ENCODE data around the gene OR2T2. TPM values are rescaled to one million over a fixed set of nuclear protein-coding genes. Genes with fewer than 3 reads are reported as not detected.
"Not testable (repeated sequence)": the region's sequence is repeated elsewhere in the genome, so short reads cannot be mapped to it uniquely, and the experiment has no call there.

OR2T2 gene
- total and polyA plus RNA-seq, 2 experiments from 2014 or later: not detected

GRCh38 chr1:248488289-248488688 lies 42.9 kb downstream of the OR2T2 start, which contains the start of gene OR2T5:
TSS of gene OR2T5 (plus strand) at chr1:248488589. CDS start at chr1:248488589, 0 bp downstream.
- not testable (repeated sequence) for H3K4me3 Mint-ChIP-seq; H3K4me1 ChIP-seq (ENCODE audit: insufficient read depth); H4K20me1 ChIP-seq (replicated peaks; ENCODE audit: insufficient read depth); H3K9me3 Mint-ChIP-seq; H3F3A ChIP-seq (replicated peaks; ENCODE audit: low read depth); H3K36me3 Mint-ChIP-seq (ENCODE audit: low read depth); H3K4me3 ChIP-seq; H3K4me1 Mint-ChIP-seq; DNase-seq (ENCODE audit: low spot score); H3K27me3 Mint-ChIP-seq (ENCODE audit: insufficient read depth, low read depth, poor library complexity); H3K9me2 ChIP-seq (ENCODE audit: insufficient read depth); H3K36me3 ChIP-seq (ENCODE audit: insufficient read depth); ATAC-seq; H2AFZ ChIP-seq; H3K79me2 ChIP-seq (replicated peaks; ENCODE audit: insufficient read depth); H3K27ac ChIP-seq (ENCODE audit: low read depth); H3K4me2 ChIP-seq; H3K27ac Mint-ChIP-seq; H3K27me3 ChIP-seq (ENCODE audit: insufficient read depth)

GRCh38 chr1:248496661-248497060 lies 51.2 kb downstream of the OR2T2 start:
- H3K9me3 Mint-ChIP-seq: peaks cover 31% of the 10 kb centered on the region
- not testable (repeated sequence) for H3K4me2 ChIP-seq; H3K4me3 Mint-ChIP-seq; H4K20me1 ChIP-seq (replicated peaks; ENCODE audit: insufficient read depth); DNase-seq (ENCODE audit: low spot score); H2AFZ ChIP-seq; ATAC-seq; H3K36me3 Mint-ChIP-seq (ENCODE audit: low read depth); H3K4me1 ChIP-seq (ENCODE audit: insufficient read depth); H3K4me3 ChIP-seq; H3F3A ChIP-seq (replicated peaks; ENCODE audit: low read depth); H3K27ac Mint-ChIP-seq; H3K36me3 ChIP-seq (ENCODE audit: insufficient read depth); H3K79me2 ChIP-seq (replicated peaks; ENCODE audit: insufficient read depth); H3K4me1 Mint-ChIP-seq; H3K27me3 ChIP-seq (ENCODE audit: insufficient read depth); H3K9me2 ChIP-seq (ENCODE audit: insufficient read depth); H3K27ac ChIP-seq (ENCODE audit: low read depth); H3K27me3 Mint-ChIP-seq (ENCODE audit: insufficient read depth, low read depth, poor library complexity)

- not testable (repeated sequence) for DNase-seq (ENCODE audit: low spot score); H3K27ac Mint-ChIP-seq; H3K36me3 Mint-ChIP-seq (ENCODE audit: low read depth); H3K79me2 ChIP-seq (replicated peaks; ENCODE audit: insufficient read depth); H3K4me3 Mint-ChIP-seq; H3K27me3 ChIP-seq (ENCODE audit: insufficient read depth); ATAC-seq; H3K27me3 Mint-ChIP-seq (ENCODE audit: insufficient read depth, low read depth, poor library complexity); H3K4me1 Mint-ChIP-seq; H3F3A ChIP-seq (replicated peaks; ENCODE audit: low read depth); H3K4me1 ChIP-seq (ENCODE audit: insufficient read depth); H3K36me3 ChIP-seq (ENCODE audit: insufficient read depth); H3K4me3 ChIP-seq; H3K9me2 ChIP-seq (ENCODE audit: insufficient read depth); H4K20me1 ChIP-seq (replicated peaks; ENCODE audit: insufficient read depth); H3K27ac ChIP-seq (ENCODE audit: low read depth); H3K4me2 ChIP-seq; H2AFZ ChIP-seq
- peaks cover 23% of the 10 kb centered on the region for H3K9me3 Mint-ChIP-seq
Measured at GRCh38 chr1:248500305-248501035, 55.0 kb downstream of the OR2T2 start.

Other genes with a start within 250 kb of the OR2T2 start
- gene OR2M3, start 248.4 kb upstream of the OR2T2 start, total RNA-seq (2014; rRNA removed; shearing (Covaris generic)): not detected in 2 replicates
- gene OR2M3, start 248.4 kb upstream of the OR2T2 start, polyA plus RNA-seq (2016; fragmentation: Nextera tagmentation; extraction: Ambion mirVana): not detected in 2 replicates
- gene OR2M4, start 214.2 kb upstream of the OR2T2 start, total RNA-seq (2014; rRNA removed; shearing (Covaris generic)): not detected in 2 replicates
- not detected in 2 replicates for gene OR2M4, start 214.2 kb upstream of the OR2T2 start, polyA plus RNA-seq (2016; fragmentation: Nextera tagmentation; extraction: Ambion mirVana)
- gene OR2T33, start 167.7 kb upstream of the OR2T2 start, total RNA-seq (2014; rRNA removed; shearing (Covaris generic)): 0.28 TPM in 1 of 2 replicates, not detected in the other
- 0.32 TPM in 1 of 2 replicates, not detected in the other for gene OR2T33, start 167.7 kb upstream of the OR2T2 start, polyA plus RNA-seq (2016; fragmentation: Nextera tagmentation; extraction: Ambion mirVana)
- not detected in 2 replicates for gene OR2T12, start 142.2 kb upstream of the OR2T2 start, total RNA-seq (2014; rRNA removed; shearing (Covaris generic))
- not detected in 2 replicates for gene OR2T12, start 142.2 kb upstream of the OR2T2 start, polyA plus RNA-seq (2016; fragmentation: Nextera tagmentation; extraction: Ambion mirVana)
- not detected in 2 replicates for gene OR2M7, start 121.1 kb upstream of the OR2T2 start, total RNA-seq (2014; rRNA removed; shearing (Covaris generic))
- not detected in 2 replicates for gene OR2M7, start 121.1 kb upstream of the OR2T2 start, polyA plus RNA-seq (2016; fragmentation: Nextera tagmentation; extraction: Ambion mirVana)
- not detected in 2 replicates for gene OR14C36, start 96.9 kb upstream of the OR2T2 start, total RNA-seq (2014; rRNA removed; shearing (Covaris generic))
- not detected in 2 replicates for gene OR14C36, start 96.9 kb upstream of the OR2T2 start, polyA plus RNA-seq (2016; fragmentation: Nextera tagmentation; extraction: Ambion mirVana)
- gene OR2T4, start 84.0 kb upstream of the OR2T2 start, total RNA-seq (2014; rRNA removed; shearing (Covaris generic)): not detected in 2 replicates
- gene OR2T4, start 84.0 kb upstream of the OR2T2 start, polyA plus RNA-seq (2016; fragmentation: Nextera tagmentation; extraction: Ambion mirVana): not detected in 2 replicates
- gene OR2T6, start 69.9 kb upstream of the OR2T2 start, total RNA-seq (2014; rRNA removed; shearing (Covaris generic)): not detected in 2 replicates
- not detected in 2 replicates for gene OR2T6, start 69.9 kb upstream of the OR2T2 start, polyA plus RNA-seq (2016; fragmentation: Nextera tagmentation; extraction: Ambion mirVana)
- not detected in 2 replicates for gene OR2T1, start 42.6 kb upstream of the OR2T2 start, total RNA-seq (2014; rRNA removed; shearing (Covaris generic))
- gene OR2T1, start 42.6 kb upstream of the OR2T2 start, polyA plus RNA-seq (2016; fragmentation: Nextera tagmentation; extraction: Ambion mirVana): not detected in 2 replicates
- not detected in 2 replicates for gene OR2T3, start 27.7 kb downstream of the OR2T2 start, total RNA-seq (2014; rRNA removed; shearing (Covaris generic))
- not detected in 2 replicates for gene OR2T3, start 27.7 kb downstream of the OR2T2 start, polyA plus RNA-seq (2016; fragmentation: Nextera tagmentation; extraction: Ambion mirVana)
- not detected in 2 replicates for gene OR2T5, start 43.0 kb downstream of the OR2T2 start, total RNA-seq (2014; rRNA removed; shearing (Covaris generic))
- gene OR2T5, start 43.0 kb downstream of the OR2T2 start, polyA plus RNA-seq (2016; fragmentation: Nextera tagmentation; extraction: Ambion mirVana): not detected in 2 replicates
- not detected in 2 replicates for gene OR2G6, start 62.4 kb downstream of the OR2T2 start, total RNA-seq (2014; rRNA removed; shearing (Covaris generic))
- not detected in 2 replicates for gene OR2G6, start 62.4 kb downstream of the OR2T2 start, polyA plus RNA-seq (2016; fragmentation: Nextera tagmentation; extraction: Ambion mirVana)
- not detected in 2 replicates for gene OR2T29, start 117.1 kb downstream of the OR2T2 start, total RNA-seq (2014; rRNA removed; shearing (Covaris generic))
- gene OR2T29, start 117.1 kb downstream of the OR2T2 start, polyA plus RNA-seq (2016; fragmentation: Nextera tagmentation; extraction: Ambion mirVana): not detected in 2 replicates
- not detected in 2 replicates for gene OR2T34, start 129.1 kb downstream of the OR2T2 start, total RNA-seq (2014; rRNA removed; shearing (Covaris generic))
- not detected in 2 replicates for gene OR2T34, start 129.1 kb downstream of the OR2T2 start, polyA plus RNA-seq (2016; fragmentation: Nextera tagmentation; extraction: Ambion mirVana)
- not detected in 2 replicates for gene OR2T10, start 152.1 kb downstream of the OR2T2 start, total RNA-seq (2014; rRNA removed; shearing (Covaris generic))
- not detected in 2 replicates for gene OR2T10, start 152.1 kb downstream of the OR2T2 start, polyA plus RNA-seq (2016; fragmentation: Nextera tagmentation; extraction: Ambion mirVana)
- not detected in 2 replicates for gene OR2T11, start 189.5 kb downstream of the OR2T2 start, total RNA-seq (2014; rRNA removed; shearing (Covaris generic))
- gene OR2T11, start 189.5 kb downstream of the OR2T2 start, polyA plus RNA-seq (2016; fragmentation: Nextera tagmentation; extraction: Ambion mirVana): not detected in 2 replicates
- gene OR2T35, start 199.6 kb downstream of the OR2T2 start, total RNA-seq (2014; rRNA removed; shearing (Covaris generic)): not detected in 2 replicates
- gene OR2T35, start 199.6 kb downstream of the OR2T2 start, polyA plus RNA-seq (2016; fragmentation: Nextera tagmentation; extraction: Ambion mirVana): not detected in 2 replicates
- not detected in 2 replicates for gene OR2T27, start 209.9 kb downstream of the OR2T2 start, total RNA-seq (2014; rRNA removed; shearing (Covaris generic))
- gene OR2T27, start 209.9 kb downstream of the OR2T2 start, polyA plus RNA-seq (2016; fragmentation: Nextera tagmentation; extraction: Ambion mirVana): not detected in 2 replicates